T-helper 1 cell treated with Interleukin-12 subunit alpha and Interleukin-12 subunit beta and Interleukin-4 antibody, amounts not matched to agents 30 ng/mL and 1 ng/mL, for 36 hours (primary cell): ENCODE measurements around the gene NDUFB1. TPM values are rescaled to one million over a fixed set of nuclear protein-coding genes. Genes with fewer than 3 reads are reported as not detected.

ENCODE experiments used
- intact Hi-C: fragments of 100-400 bp; cut with micrococcal nuclease; formaldehyde crosslinking; loops from one replicate; pipeline ENCODE4 v1.15.1; 2024
- total RNA-seq: library from RNA; stranded (reverse); gene quantifications from 2 replicates; pipeline ENCODE4 v1.2.3, GENCODE V29; 2022

Gene NDUFB1
- total RNA-seq, 1 donor from 2014 or later: 103 TPM

- intact Hi-C loops: loop anchor here (10.0 kb wide), 1 partner anchor 239 kb away; the partner anchor contains the start of gene TC2N
Observed at GRCh38 chr14:92103363-92103989, 18.0 kb downstream of the NDUFB1 start.

GRCh38 chr14:92099802-92100201 is 21.7 kb downstream of the NDUFB1 start:
- intact Hi-C loops: loop anchor here (10.0 kb wide), 1 partner anchor 235 kb away; the partner anchor contains the start of gene TC2N

GRCh38 chr14:92093320-92093719 is 28.2 kb downstream of the NDUFB1 start:
- intact Hi-C loops: no loop called here

GRCh38 chr14:92088494-92088893 is 33.0 kb downstream of the NDUFB1 start:
- intact Hi-C loops: no loop called here

GRCh38 chr14:92074555-92074954 is 47.0 kb downstream of the NDUFB1 start:
- intact Hi-C loops: no loop called here

Other genes starting within 250 kb of the NDUFB1 start
- 1.5 and 1.9 TPM in 2 replicates for gene FBLN5, start 174.0 kb downstream of the NDUFB1 start, total RNA-seq
- 46.7 and 50.4 TPM in 2 replicates for gene TRIP11, start 81.6 kb downstream of the NDUFB1 start, total RNA-seq
- gene ATXN3, start 15.1 kb downstream of the NDUFB1 start, total RNA-seq: 24.2 and 25.5 TPM in 2 replicates
- 82.4 and 83.4 TPM in 2 replicates for gene CPSF2, start 263 bp upstream of the NDUFB1 start, total RNA-seq
- gene SLC24A4, start 201.5 kb upstream of the NDUFB1 start, total RNA-seq: 0.05 and 0.07 TPM in 2 replicates